Activated CD4-positive, alpha-beta T cell treated with anti-CD3 and anti-CD28 coated beads for 48 hours (primary cell): ENCODE data around the gene TBXA2R.

Experiments used
- DNase-seq: peaks from one replicate; pipeline ENCODE4 v3.0.0-alpha.2; 2020

Gene TBXA2R

DNA sequence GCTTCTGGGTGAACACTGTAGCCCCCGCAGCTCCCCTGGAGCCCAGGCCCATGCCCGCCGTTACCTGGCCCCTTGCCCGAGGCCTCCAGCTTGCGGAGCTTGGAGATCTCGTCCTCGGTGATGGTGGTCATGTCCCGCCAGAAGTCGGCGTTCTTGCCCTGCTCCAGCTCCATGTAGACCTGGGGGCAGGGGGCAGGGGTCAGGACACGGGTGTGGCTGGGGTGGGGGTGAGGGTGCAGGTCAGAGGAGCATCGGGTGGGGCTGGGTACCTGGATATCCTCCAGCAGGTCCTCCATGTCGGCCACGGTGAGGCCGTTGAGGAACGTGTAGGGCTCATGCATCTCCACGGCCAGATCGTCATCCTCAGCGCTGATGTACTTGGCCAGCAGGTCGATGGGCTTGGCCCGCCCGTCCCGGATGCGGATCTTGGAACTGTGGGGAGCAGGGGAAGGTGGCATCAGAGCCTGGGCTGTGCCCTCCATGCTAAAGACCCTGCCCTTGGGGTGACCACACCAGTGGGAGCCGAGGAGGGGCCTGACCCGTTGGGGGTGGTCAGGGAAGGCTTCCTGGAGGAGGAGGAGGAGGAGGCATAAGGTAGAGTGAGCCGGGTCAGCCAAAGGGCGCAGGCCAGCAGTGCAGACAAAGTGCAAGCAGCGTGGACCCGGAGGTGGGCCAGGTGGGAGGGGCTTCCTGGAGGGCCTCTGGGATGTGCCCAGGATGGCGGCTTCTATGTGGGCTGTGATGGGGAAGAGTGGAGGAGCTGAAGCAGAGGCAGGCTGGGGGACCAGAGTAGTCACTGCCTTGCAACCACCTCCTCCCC, 12.3 kb upstream of the TBXA2R start:
- no peak for DNase-seq

GRCh38 chr19:3618144-3618810, 11.6 kb upstream of the TBXA2R start:
- DNase-seq, result peak; percentile 68

DNA sequence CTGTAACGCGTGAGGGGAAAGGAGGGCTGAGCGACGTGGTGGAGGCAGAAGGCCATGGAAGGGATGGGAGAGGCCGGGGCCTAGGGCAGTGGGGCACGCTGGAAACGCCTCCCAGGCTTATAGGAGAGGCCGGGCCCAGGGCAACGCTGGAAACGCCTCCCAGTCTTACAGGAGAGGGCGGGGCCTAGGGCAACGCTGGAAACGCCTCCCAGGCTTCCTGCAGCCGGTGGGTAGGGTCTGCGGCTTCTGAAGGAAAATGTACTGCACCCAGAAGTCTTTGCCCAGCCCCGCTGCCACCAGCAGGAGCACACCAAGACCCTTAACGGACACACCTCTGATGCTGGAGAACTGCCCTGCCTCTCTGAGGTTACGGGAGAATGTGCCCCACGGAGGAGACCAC, 10.8 kb upstream of the TBXA2R start:
- peak; percentile 31 for DNase-seq

- no peak for DNase-seq
These were observed 9.0 kb upstream of the TBXA2R start for GRCh38 chr19:3615524-3616135.

DNA sequence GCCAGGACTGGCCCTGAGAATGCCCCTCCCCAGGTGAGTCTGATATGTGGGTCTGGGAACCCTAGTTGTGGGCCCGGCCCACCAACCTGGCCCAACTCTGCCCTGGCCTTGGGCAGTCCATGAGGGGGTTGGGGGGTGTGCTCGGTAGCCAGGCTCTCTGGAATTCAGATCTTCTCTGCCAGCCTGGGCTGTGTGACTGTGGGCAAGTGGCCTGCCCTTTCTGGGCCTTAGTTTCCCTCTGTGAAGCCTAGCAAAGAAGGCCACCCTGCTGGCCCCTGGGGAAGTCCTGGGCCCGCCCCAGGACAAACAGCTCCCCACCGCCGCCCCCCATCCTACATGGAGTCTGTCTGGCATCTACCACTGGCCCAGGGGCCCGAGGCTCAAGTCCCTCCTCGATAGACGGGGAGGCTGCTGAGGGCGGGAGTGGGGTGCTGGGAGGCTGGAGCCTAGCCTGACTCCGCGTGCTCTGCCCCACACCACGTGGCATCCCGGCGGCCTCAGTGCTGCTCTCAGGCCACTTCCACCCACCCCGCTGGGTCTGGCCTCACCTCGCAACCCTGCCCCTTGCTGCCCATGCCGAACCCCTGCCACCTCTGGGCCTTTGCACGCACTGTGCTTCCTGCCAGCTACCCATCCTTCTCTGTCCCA, 8.3 kb upstream of the TBXA2R start:
- no peak for DNase-seq

DNA sequence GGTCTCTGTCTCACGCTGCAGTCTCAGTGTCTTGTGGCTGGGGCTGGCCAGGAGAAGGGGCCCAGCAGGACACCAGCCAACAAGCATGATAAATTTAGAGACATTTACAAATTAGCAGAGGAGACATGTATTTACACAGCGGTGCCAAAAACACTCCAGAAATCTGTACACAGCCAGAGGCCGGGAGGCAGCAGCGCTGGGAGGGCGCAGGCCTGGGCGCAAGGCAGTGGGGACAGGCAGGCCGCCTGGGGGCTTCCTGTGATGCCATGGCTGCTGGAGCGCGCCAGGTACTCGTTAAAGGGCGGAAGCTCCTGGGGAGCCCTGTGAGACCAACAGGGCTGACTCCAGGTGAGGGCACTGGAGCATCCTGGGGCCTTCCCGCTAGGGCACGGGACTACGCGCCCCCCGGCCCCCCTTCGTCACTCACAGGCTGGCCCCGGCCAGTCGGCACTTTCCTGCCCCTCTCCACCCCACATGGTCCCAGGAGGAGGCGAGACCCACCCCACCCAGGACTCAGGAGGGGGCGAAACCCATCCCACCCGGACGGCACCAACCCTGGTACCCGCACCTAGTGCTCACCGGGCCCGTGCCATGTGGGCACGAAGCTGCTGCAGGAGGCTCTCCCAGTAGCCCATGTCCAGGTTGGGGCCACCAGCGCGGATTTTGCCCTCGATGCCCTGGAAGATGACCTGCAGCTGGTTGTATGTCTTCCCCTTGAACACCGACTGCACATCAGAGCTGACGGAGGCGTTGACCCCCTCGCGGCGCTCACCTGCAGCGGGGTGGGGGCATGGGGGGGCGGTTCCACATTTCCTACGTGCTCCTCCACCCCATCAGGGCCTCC, 7.4 kb upstream of the TBXA2R start:
- no peak for DNase-seq

GRCh38 chr19:3612901-3613741, 6.4 kb upstream of the TBXA2R start:
- no peak for DNase-seq

- DNase-seq, result no peak
These were observed 5.7 kb upstream of the TBXA2R start for GRCh38 chr19:3612330-3612729.

DNA sequence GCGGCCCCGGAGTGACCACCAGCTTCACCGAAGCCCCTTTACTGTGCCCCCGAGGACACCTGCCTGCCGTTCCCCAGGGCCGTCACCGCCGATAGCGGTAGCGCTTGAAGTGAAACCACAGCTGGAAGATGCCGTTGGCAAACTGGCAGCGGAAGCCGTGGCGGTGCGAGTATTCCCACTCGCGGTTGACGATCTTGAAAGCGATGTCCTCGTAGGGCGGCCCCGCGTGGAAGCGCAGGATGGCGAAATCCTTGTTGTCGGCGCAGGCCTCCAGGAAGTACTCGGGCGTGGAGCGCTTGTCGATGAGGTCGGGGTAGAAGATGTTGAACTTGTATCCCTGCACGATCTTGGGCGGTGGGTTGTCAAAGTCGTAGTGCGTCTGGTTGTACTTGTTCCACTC, 5.2 kb upstream of the TBXA2R start:
- no peak for DNase-seq

GRCh38 chr19:3610745-3611717, 4.4 kb upstream of the TBXA2R start:
- no peak for DNase-seq

- no peak for DNase-seq
These were observed 3.4 kb upstream of the TBXA2R start for GRCh38 chr19:3609779-3610719.

GRCh38 chr19:3608750-3609322, 2.2 kb upstream of the TBXA2R start:
- no peak for DNase-seq

- no peak for DNase-seq
These were observed 1.5 kb upstream of the TBXA2R start for GRCh38 chr19:3608079-3608641.

DNA sequence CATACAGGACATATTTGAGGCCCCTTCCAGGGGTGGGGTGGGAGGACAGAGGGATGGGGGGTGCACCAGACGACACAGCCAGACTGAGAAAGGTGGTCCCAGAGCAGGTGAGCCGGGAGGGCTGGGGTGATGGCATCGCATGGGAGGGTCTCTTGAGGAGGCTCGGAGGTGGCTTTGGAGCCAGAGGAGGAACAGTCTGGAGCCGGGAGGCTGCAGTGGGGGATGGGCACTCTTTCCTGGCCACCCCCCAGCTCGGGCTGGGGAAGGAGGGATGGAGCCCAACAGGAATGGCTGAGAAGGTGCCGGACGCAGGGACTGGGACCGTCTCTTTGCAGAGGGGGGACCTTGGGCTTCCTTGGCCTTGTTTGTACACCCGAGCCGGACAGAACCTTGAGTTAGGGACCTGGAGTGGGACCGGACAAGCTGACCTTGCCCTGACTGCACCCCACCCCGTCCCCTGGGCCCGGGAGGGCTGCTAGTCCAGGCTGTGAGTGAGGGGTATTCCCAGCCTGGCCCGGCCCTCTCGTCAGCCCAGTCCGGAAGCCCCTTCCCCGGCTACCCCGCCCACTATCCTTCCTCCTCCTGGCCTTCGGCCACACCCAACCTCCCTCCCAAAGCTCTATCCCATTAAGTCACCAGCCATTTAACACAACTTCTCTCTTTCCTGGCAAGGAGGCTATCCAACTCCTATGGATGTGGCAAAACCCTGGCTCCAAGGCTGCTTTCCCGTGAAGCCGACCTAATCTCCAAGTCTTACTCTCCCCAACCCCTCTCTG, 816 bp upstream of the TBXA2R start:
- no peak for DNase-seq

DNA sequence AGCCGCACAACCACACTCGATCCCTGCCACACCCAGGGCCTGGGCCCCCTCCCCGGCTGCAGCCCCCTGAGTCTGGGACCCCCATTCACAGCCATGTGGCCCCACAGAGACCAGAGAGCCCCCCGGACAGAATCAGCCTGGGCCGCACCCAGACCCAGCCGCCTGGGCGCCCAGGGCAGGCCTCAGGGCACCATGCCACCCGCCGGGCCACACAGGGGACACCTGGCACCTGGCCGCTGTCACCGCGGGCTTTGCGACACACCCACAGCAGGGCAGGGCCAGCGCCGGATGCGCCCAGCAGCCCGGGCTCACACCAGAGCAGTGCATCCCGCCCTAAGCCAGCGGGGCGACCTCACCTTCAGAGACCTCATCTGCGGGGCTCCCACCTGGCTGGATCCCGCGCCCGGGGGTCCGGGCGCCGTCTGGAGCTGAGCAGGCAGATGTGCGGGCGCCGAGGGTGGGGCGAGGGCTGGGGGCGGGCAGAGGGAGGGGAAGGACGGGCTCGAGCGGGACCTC, 443 bp downstream of the TBXA2R start:
- DNase-seq, result peak; percentile 33

- DNase-seq, result no peak
These were observed 905 bp downstream of the TBXA2R start for GRCh38 chr19:3605770-3606169.

- no peak for DNase-seq
These were observed 1.3 kb downstream of the TBXA2R start for GRCh38 chr19:3605361-3605760.

GRCh38 chr19:3604987-3605343, 1.7 kb downstream of the TBXA2R start:
- no peak for DNase-seq
